Subcutaneous preadipocyte (primary cell): ENCODE measurements around the gene SERPIND1. TPM values are rescaled to one million over a fixed set of nuclear protein-coding genes. Genes with fewer than 3 reads are reported as not detected.

ENCODE experiments used
- total RNA-seq: library from RNA; depleted of rRNA; stranded (reverse); fragments of >200 nt; gene quantifications from 2 replicates; pipeline ENCODE4 v1.2.3, GENCODE V29; 2012

Gene SERPIND1, protein sequence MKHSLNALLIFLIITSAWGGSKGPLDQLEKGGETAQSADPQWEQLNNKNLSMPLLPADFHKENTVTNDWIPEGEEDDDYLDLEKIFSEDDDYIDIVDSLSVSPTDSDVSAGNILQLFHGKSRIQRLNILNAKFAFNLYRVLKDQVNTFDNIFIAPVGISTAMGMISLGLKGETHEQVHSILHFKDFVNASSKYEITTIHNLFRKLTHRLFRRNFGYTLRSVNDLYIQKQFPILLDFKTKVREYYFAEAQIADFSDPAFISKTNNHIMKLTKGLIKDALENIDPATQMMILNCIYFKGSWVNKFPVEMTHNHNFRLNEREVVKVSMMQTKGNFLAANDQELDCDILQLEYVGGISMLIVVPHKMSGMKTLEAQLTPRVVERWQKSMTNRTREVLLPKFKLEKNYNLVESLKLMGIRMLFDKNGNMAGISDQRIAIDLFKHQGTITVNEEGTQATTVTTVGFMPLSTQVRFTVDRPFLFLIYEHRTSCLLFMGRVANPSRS
- total RNA-seq: under 0.01 TPM in 2 replicates

DNA sequence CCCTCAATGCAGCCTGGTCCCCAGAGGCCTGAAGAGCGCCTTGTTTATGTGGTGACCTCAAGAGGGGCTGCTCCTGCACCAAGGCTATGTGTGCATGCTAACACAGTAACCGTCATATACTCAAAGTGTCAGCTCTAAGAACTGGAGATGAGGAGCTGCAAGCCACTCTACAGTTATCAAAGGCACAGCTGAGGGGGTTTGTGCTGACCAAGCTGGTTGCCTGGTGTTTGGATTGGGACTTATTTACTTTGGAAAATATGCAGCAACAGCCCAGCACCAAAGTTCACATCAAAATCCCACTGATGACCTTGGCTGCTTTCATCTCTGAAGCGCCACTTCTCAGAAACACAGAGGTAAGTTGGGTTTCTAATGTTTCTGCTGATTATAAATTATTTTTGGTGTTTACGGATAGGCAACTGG lies at the start of gene SERPIND1:
Gene SERPIND1 (plus strand): TSS at position 321 of the 420 bp plus-strand sequence. CDS start 5,200 bp downstream, outside the sequence.

Other genes with a start within 250 kb of the SERPIND1 start
- 46.3 and 62.6 TPM in 2 replicates for gene PI4KA, start 84.7 kb downstream of the SERPIND1 start, total RNA-seq
- gene SNAP29, start 84.9 kb downstream of the SERPIND1 start, total RNA-seq: 8.8 and 9.8 TPM in 2 replicates
- 30.9 and 40.9 TPM in 2 replicates for gene CRKL, start 143.3 kb downstream of the SERPIND1 start, total RNA-seq
- gene AIFM3, start 193.1 kb downstream of the SERPIND1 start, total RNA-seq: 0.20 and 0.73 TPM in 2 replicates
- 47.9 and 48.1 TPM in 2 replicates for gene LZTR1, start 208.2 kb downstream of the SERPIND1 start, total RNA-seq
- gene THAP7, start 228.0 kb downstream of the SERPIND1 start, total RNA-seq: 19.1 and 20.7 TPM in 2 replicates
- under 0.01 and 0.20 TPM in 2 replicates for gene P2RX6, start 241.1 kb downstream of the SERPIND1 start, total RNA-seq